Measurements from ENCODE around the gene OBSCN. TPM values are rescaled to one million over a fixed set of nuclear protein-coding genes. Genes with fewer than 3 reads are reported as not detected.
A peak's percentile ranks its signal among the peaks of the same experiment; 100 is the strongest.

OBSCN gene
- total and polyA plus RNA-seq, 5 donors: 144 to 234 (median 188) TPM

DNA sequence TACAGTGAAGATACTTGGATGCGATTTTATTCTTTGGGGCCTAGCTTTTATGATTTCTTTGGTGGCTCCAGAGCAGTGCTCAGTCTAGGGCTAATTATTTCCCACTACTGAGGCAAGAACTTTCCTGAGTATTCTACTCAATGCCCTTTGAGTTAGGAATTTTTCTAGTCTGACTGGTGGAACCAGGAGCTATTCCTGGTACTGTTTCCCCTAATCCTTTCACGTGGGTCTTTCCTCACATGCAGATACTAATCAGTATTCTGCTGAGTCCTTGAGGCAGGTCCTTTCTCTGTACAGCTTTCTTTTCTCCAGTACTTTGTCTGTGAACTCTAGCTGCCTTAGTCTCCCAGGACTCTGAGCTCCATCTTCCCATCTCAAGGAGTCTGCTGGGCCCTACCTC is 122.0 kb downstream of the OBSCN start:
- WGBS: 61% methylated on average over 2 of the region's 2 CpGs

DNA sequence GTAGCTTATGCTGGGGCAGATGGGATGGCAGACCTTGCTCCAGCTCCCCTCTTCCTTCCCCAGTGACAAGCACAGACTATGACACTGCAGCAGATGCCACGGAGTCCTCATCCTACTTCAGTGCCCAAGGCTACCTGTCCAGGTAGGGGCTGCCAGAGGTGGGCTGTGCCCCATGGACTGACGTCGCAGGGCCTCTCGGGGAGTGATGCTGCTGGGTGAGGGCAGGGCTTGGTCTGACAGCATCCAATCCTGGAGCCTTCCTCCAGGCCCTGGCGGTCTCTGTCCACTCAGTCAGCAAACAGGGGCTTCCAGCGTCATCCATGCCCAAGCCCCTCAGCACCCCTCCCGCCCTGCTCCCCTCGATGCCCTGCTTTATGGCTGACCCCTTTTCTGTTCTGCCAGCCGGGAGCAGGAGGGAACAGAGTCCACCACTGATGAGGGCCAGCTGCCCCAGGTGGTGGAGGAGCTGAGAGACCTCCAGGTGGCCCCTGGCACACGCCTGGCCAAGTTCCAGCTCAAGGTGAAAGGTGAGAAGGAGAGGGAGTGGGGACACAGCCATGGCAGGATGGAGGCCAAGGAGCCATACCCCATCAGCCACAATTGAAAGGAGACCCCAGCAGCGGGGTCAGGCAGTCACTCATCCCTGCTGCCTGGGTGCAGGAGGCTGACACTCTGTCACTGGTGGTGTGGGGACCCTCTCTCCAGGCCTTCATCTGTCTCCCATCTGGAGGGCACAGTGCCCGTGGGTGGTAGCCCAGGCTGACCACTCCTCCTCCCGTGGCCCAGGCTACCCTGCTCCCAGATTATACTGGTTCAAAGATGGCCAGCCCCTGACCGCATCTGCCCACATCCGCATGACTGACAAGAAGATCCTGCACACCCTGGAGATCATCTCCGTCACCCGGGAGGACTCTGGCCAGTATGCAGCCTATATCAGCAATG is 125.2 kb downstream of the OBSCN start:
- no peak for ATAC-seq
- WGBS: 93% methylated on average over 17 of the region's 17 CpGs
- no peak overlapping the region for H3K4me3 ChIP-seq (ENCODE audit: low read length)
- DNase-seq: no peak
- H3K27me3 ChIP-seq (ENCODE audit: control insufficient read depth, insufficient read depth): no peaks in the 10 kb centered on the region
- H3K9me3 ChIP-seq (ENCODE audit: control insufficient read depth, low read length): no peaks in the 10 kb centered on the region
- H3K27ac ChIP-seq (ENCODE audit: low read length): no peak overlapping the region
- intact Hi-C loops (cut with DNase I): no loop called here
- no peaks in the 10 kb centered on the region for H3K4me1 ChIP-seq (ENCODE audit: control insufficient read depth, insufficient read depth, low read length)

More for the DNA sequence above, 122.0 kb downstream of the OBSCN start:
- Histone ChIP-seq H3K4me1 (ENCODE audit: control insufficient read depth, insufficient read depth, low read length) (no peaks in the 10 kb centered on the region), H3K27ac (ENCODE audit: low read length) (no peak overlapping the region), H3K9me3 (ENCODE audit: control insufficient read depth, low read length) (no peaks in the 10 kb centered on the region), H3K27me3 (ENCODE audit: control insufficient read depth, insufficient read depth) (no peaks in the 10 kb centered on the region), H3K4me3 (ENCODE audit: low read length) (no peak overlapping the region)
- no peak for ATAC-seq
- no peak for DNase-seq
- intact Hi-C loops (cut with DNase I): no loop called here

GRCh38 chr1:228333739-228334115 is 125.9 kb downstream of the OBSCN start:
- DNase-seq: no peak
- Histone ChIP-seq H3K9me3 (ENCODE audit: control insufficient read depth, low read length) (no peaks in the 10 kb centered on the region), H3K4me3 (ENCODE audit: low read length) (no peak overlapping the region), H3K27ac (ENCODE audit: low read length) (no peak overlapping the region), H3K4me1 (ENCODE audit: control insufficient read depth, insufficient read depth, low read length) (no peaks in the 10 kb centered on the region), H3K27me3 (ENCODE audit: control insufficient read depth, insufficient read depth) (no peaks in the 10 kb centered on the region)
- intact Hi-C loops (cut with DNase I): no loop called here
- no peak for ATAC-seq
- WGBS: 91% methylated on average over 10 of the region's 10 CpGs

- H3K27ac ChIP-seq (ENCODE audit: low read length): no peak overlapping the region
- intact Hi-C loops (cut with DNase I): no loop called here
- ATAC-seq (no peak), DNase-seq (peak in 1 of 3 donors; percentile 45)
- H3K4me1 ChIP-seq (ENCODE audit: control insufficient read depth, insufficient read depth, low read length): no peaks in the 10 kb centered on the region
- no peaks in the 10 kb centered on the region for H3K9me3 ChIP-seq (ENCODE audit: control insufficient read depth, low read length)
- H3K4me3 ChIP-seq (ENCODE audit: low read length): no peak overlapping the region
- no peaks in the 10 kb centered on the region for H3K27me3 ChIP-seq (ENCODE audit: control insufficient read depth, insufficient read depth)
- WGBS: 93% methylated on average over 22 of the region's 22 CpGs
Measured at GRCh38 chr1:228334226-228334935, 126.5 kb downstream of the OBSCN start.

- Histone ChIP-seq H3K4me1 (ENCODE audit: control insufficient read depth, insufficient read depth, low read length) (no peaks in the 10 kb centered on the region), H3K27ac (ENCODE audit: low read length) (no peak overlapping the region), H3K9me3 (ENCODE audit: control insufficient read depth, low read length) (no peaks in the 10 kb centered on the region), H3K27me3 (ENCODE audit: control insufficient read depth, insufficient read depth) (no peaks in the 10 kb centered on the region), H3K4me3 (ENCODE audit: low read length) (no peak overlapping the region)
- no peak for ATAC-seq
- WGBS: 88% methylated on average over 18 of the region's 18 CpGs
- DNase-seq: peak in 1 of 3 donors; percentile 31
- intact Hi-C loops (cut with DNase I): no loop called here
Measured at GRCh38 chr1:228334954-228335353, 127.1 kb downstream of the OBSCN start.

DNA sequence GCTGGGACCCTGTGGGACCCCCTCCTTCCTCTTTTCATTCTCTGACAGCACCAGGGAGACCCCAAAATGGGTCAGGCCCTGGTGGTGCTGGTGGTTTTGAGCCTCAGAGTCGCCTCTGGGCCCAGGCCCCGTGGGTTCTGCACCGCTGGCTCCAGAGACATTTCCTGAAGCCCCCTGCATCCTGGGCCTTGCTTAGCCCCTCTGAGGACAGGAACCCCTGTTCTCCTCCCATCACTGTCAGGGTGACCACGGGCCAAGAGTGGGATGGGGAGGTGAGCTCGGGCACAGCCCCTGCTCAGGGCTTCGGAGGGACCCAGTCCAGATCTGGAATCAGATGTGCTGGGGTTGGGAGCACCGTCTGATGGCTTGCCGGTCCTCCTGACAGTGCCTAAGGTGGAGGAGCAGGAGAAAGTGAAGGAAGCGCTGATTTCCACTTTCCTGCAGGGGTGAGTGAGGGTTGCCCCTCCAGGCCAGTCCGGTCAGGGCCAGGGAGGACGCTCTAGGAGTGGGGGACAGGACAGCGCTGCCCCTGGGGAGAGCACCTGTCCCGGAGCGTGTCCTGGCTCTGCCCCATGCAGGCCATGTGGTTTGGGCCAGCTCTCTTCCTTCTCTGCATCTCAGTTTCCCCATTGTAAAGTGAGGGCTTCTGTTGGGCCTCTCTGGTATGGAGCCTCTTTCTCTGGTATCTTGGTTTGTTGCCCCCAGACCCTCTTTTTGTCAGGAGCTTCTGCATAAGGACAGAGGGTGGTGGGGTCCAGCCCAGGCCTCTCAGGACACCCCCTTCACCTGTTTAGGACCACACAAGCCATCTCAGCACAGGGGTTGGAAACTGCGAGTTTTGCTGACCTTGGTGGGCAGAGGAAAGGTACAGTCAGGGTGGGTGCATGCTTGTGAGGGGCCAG is 127.8 kb downstream of the OBSCN start:
- ATAC-seq (no peak), DNase-seq (no peak)
- Histone ChIP-seq H3K27ac (ENCODE audit: low read length) (no peak overlapping the region), H3K27me3 (ENCODE audit: control insufficient read depth, insufficient read depth) (no peaks in the 10 kb centered on the region), H3K9me3 (ENCODE audit: control insufficient read depth, low read length) (no peaks in the 10 kb centered on the region), H3K4me3 (ENCODE audit: low read length) (no peak overlapping the region), H3K4me1 (ENCODE audit: control insufficient read depth, insufficient read depth, low read length) (no peaks in the 10 kb centered on the region)
- intact Hi-C loops (cut with DNase I): no loop called here
- WGBS: 87% methylated on average over 15 of the region's 15 CpGs

DNA sequence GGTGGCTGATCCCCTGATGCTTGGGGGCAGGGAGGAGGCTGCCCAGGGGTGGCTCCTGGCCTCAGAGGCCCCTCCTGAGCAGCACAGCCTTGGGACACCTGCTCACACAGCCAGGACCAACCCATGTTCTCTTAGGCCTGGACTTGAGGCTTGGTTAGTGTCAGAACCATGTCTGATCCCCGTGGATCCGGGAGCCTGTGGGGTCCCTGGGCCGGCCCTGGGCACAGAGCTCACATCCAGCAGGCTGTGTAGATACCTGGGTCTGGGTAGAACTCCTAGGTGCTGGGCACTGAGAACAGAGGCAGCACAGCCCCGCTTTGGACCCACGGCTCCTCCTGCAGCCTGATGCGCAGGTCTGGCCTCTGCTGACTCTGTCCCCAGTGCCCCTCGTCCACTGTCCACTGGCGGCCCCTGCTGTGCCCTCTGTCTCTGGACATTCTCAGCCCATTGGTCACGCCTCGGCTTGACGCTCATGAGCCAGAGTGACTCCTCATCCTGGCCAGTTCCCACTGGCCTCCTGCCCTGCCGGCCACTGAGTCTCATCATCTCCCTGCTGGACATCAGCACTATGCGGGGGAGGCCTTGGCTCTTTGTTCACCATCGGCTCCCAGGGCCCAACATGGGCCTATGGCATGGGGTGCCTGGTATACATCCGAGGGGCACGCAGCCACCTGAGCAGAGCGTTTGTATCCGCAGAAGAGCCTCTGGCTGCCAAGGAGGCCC is 128.6 kb downstream of the OBSCN start:
- no peak for DNase-seq
- ATAC-seq: no peak
- Histone ChIP-seq H3K4me3 (ENCODE audit: low read length) (no peak overlapping the region), H3K9me3 (ENCODE audit: control insufficient read depth, low read length) (no peaks in the 10 kb centered on the region), H3K4me1 (ENCODE audit: control insufficient read depth, insufficient read depth, low read length) (no peaks in the 10 kb centered on the region), H3K27ac (ENCODE audit: low read length) (no peak overlapping the region), H3K27me3 (ENCODE audit: control insufficient read depth, insufficient read depth) (no peaks in the 10 kb centered on the region)
- 82% methylated on average over 18 of the region's 18 CpGs for WGBS
- intact Hi-C loops (cut with DNase I): no loop called here

GRCh38 chr1:228337031-228337564 is 129.3 kb downstream of the OBSCN start:
- Histone ChIP-seq H3K4me3 (ENCODE audit: low read length) (no peak overlapping the region), H3K4me1 (ENCODE audit: control insufficient read depth, insufficient read depth, low read length) (no peaks in the 10 kb centered on the region), H3K27me3 (ENCODE audit: control insufficient read depth, insufficient read depth) (no peaks in the 10 kb centered on the region), H3K27ac (ENCODE audit: low read length) (no peak overlapping the region), H3K9me3 (ENCODE audit: control insufficient read depth, low read length) (no peaks in the 10 kb centered on the region)
- intact Hi-C loops (cut with DNase I): no loop called here
- ATAC-seq (no peak), DNase-seq (peak in 1 of 3 donors; percentile 27)
- 94% methylated on average over 15 of the region's 15 CpGs for WGBS

- WGBS: 88% methylated on average over 26 of the region's 26 CpGs
- intact Hi-C loops (cut with DNase I): no loop called here
Measured at GRCh38 chr1:228337711-228338520, 130.1 kb downstream of the OBSCN start.

More at GRCh38 chr1:228337711-228338520, 130.1 kb downstream of the OBSCN start:
- Histone ChIP-seq H3K27ac (ENCODE audit: low read length) (no peak overlapping the region), H3K9me3 (ENCODE audit: control insufficient read depth, low read length) (no peaks in the 10 kb centered on the region), H3K27me3 (ENCODE audit: control insufficient read depth, insufficient read depth) (no peaks in the 10 kb centered on the region), H3K4me3 (ENCODE audit: low read length) (no peak overlapping the region), H3K4me1 (ENCODE audit: control insufficient read depth, insufficient read depth, low read length) (no peaks in the 10 kb centered on the region)
- DNase-seq (peak in 2 of 3 donors; percentile 3 to 50), ATAC-seq (no peak)

Measured in right cardiac atrium (tissue), 5 donors.